Jurkat, Clone E6-1 (cell line): ENCODE results near the gene PDGFB.
A peak's percentile ranks its signal among the peaks of the same experiment; 100 is the strongest.

Experiments
- DNase-seq: peaks from one replicate; pipeline ENCODE4 v3.0.0-alpha.2; 2011; ENCODE audit warnings: low read depth, low spot score
- H3K4me3 ChIP-seq: 2 replicates; pipeline ENCODE4 v1.5.1; 2011; ENCODE audit warnings: mild to moderate bottlenecking, low read length, control low read depth, moderate library complexity

Gene PDGFB

DNA sequence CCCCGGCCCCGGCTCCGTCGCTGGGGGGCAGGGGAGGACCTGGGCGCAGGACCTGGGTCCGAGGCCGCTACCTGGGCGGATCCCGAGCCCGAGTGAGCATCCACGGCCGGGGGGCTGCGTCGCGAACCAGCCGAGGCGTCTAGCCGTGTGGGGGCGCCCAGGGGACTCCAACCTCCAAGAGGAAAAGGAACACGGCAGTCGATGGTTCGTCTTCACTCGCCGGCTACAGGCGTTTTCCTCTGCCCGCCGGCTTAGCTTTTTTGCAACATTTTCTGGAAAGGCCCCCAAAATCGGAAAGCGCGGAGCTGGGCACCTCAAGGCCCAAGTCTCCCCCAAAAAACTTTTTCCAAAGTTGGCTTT is 666 bp downstream of the PDGFB start:
- no peak overlapping the region for H3K4me3 ChIP-seq
- no peak for DNase-seq

DNA sequence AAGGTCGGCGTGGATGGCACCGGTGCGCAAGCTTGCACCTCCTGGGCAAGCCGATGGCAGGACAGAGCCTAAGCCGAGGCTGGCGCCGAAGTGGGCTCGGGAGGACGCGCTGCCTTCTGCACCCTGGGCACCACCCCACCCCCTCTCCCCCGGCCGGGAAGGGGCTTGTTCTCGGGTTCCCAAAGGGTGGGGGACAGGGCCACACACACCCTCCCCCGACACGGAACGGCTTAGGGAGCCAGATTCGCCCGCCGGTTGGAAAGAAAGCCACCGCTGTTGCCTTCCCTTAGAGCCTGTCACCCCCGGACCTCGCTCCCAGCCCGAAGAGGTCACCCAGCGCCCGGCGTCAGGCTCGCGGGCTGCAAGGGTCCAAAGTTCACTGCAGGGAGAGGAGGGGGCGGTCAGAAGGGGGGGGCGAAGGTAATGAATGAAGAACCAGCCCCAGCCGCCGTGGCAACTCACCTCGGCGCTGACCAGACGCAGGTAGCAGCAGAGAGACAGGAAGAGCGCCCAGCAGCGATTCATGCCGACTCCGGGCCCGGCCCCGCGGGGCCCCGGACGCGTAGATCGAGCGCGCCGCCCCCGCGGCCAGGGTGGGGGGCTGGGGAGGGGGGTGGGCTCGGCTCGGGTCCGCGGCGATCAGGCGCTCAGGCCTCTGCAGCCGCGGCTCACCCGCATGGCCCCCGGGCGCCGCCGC is 1.2 kb downstream of the PDGFB start:
- no peak for DNase-seq
- no peak overlapping the region for H3K4me3 ChIP-seq

DNA sequence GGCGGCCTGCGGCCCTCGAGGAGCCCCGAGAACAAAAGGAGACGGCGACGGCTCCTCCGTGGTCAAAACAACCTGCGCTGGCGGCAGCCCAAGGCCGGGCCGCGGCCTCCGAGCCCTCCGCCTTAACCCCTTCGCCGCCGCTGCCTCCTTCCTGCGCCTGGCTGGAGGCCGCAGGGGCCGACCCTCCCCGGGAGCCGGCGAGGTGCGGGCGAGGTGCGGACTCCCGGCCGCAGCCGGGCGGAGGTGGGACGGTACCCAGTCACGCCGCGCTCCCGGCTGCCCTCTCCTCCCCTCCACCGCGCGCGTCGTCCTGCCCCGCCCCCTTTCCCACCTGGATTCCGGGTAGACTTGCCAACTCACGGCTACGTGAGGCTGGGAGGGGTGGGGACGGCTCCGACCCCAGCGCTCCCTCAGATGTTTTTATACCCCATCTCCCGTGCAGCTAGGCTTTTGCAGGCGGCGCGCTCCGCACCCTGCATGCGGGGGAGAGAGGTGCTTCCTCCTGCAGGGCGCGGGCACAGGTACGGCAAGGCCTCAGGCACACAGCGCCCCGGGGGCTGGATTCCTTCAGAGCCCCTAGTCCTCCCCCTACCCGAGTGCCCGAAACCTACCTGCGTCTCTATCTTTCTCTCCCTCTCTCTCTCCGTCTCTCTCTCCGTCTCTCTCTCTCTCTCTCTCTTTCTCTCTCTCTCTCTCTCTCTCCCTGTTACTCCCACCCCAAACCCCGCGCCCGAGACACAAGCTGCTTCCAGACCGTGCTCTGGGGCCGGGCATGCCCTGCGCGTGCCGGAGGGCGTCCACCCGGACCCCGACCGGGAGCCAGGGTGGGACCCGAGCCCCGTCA is 2.0 kb downstream of the PDGFB start:
- no peak for DNase-seq
- H3K4me3 ChIP-seq, result no peak overlapping the region

- H3K4me3 ChIP-seq, result no peak overlapping the region
Measured at GRCh38 chr22:39241794-39242594, 2.8 kb downstream of the PDGFB start.

GRCh38 chr22:39240831-39241793 is 3.7 kb downstream of the PDGFB start:
- peak; percentile 11 for DNase-seq
- no peak overlapping the region for H3K4me3 ChIP-seq

More at GRCh38 chr22:39241794-39242594, 2.8 kb downstream of the PDGFB start:
- DNase-seq, result no peak

- no peak overlapping the region for H3K4me3 ChIP-seq
- DNase-seq, result no peak
Measured at GRCh38 chr22:39239561-39240423, 5.0 kb downstream of the PDGFB start.

- DNase-seq, result no peak
- H3K4me3 ChIP-seq, result no peak overlapping the region
Measured at GRCh38 chr22:39238966-39239505, 5.7 kb downstream of the PDGFB start.

GRCh38 chr22:39238561-39238960 is 6.2 kb downstream of the PDGFB start:
- H3K4me3 ChIP-seq, result no peak overlapping the region
- DNase-seq, result no peak

DNA sequence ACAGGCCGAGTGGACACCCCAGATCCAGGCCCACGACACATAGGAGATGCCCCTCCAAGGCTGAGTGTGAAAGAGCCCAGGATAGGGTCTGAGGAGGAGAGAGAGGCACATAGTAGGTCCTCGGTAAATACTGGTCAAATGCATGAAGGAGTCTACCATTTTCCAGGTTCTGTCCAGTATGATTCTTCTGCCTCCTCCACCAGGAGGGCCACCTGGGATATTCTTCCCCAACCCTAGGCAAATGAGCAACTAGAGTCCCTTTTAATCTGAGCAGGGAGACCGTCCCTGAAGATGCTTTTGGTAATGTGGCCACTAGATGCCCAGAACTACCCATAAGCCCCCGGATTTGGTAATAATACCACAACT is 6.7 kb downstream of the PDGFB start:
- no peak for DNase-seq
- H3K4me3 ChIP-seq, result no peak overlapping the region

- DNase-seq, result no peak
- H3K4me3 ChIP-seq, result no peak overlapping the region
Measured at GRCh38 chr22:39237318-39238100, 7.3 kb downstream of the PDGFB start.

- no peak overlapping the region for H3K4me3 ChIP-seq
- DNase-seq, result peak; percentile 58
Measured at GRCh38 chr22:39236321-39237317, 8.2 kb downstream of the PDGFB start.

GRCh38 chr22:39234867-39235687 is 9.7 kb downstream of the PDGFB start:
- H3K4me3 ChIP-seq, result no peak overlapping the region
- no peak for DNase-seq

- DNase-seq, result no peak
- H3K4me3 ChIP-seq, result no peak overlapping the region
Measured at GRCh38 chr22:39234472-39234787, 10.4 kb downstream of the PDGFB start.

DNA sequence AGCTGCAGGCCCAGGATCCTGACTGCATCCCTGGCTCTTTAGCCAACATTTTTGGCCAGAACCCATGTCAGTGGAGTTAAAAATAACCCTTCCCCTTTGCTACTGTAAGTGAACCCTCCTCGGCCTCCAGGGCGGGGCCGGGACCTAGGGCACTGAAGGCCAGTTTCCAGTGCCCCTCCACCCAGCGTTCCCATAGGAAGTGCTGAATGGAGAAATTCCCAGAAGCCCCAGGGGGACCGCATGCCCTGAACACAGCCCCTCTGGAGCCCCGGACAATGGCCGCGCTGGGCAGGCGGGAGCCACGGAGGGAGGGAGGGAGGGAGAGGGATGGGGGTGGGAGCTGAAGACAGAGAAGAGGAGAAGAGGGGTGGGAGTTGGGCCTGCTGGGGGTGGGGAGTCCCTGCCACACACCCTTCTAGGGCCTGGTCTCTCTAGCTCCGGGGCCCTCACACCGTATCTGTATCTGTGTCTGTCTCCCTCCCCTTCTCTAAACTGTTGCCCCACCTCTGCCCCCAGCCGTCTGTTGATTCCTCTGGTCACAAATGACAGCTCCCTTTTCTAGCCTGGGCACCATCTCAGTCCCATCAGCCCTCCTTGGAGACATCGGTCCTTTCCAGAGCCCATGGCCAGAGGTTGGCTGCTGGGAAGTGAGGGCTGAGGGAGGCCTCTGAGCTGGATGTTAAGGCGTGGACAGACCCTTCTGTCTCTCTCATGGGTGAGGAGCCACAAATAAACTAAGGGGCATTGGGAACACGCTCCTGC is 10.9 kb downstream of the PDGFB start:
- DNase-seq, result no peak
- H3K4me3 ChIP-seq, result no peak overlapping the region
